HFFc6 (cell line): ENCODE data around the gene UBE2G1. TPM values are rescaled to one million over a fixed set of nuclear protein-coding genes. Genes with fewer than 3 reads are reported as not detected.

ENCODE experiments used
- total RNA-seq, 6 experiments: library from RNA; stranded (reverse); fragmentation: NEBNext Ultra II Directional; extraction: Animal tissue kit (Norgen Biotek cat#: 25700); gene quantifications; 2 replicates in 1 of 6; 3 replicates in 5 of 6; pipeline ENCODE4 v1.2.3, GENCODE V29; 2021

Gene UBE2G1
- total RNA-seq, 6 experiments from 2014 or later, result 56.3 to 73.1 (median 62.6) TPM

Other genes with a start within 250 kb of the UBE2G1 start
- gene ZZEF1, start 223.6 kb downstream of the UBE2G1 start, total RNA-seq, result 10 to 100 TPM; 19.3 to 26.6 (median 23.1) TPM
- 10 to 100 TPM; 12.5 to 22.2 (median 13.1) TPM for gene CYB5D2, start 223.5 kb downstream of the UBE2G1 start, total RNA-seq
- gene ANKFY1, start 102.7 kb downstream of the UBE2G1 start, total RNA-seq, result 10 to 100 TPM; 37.1 to 45.1 (median 40.7) TPM
- gene SPNS3, start 67.3 kb upstream of the UBE2G1 start, total RNA-seq, result not detected
- not detected for gene SPNS2, start 132.2 kb upstream of the UBE2G1 start, total RNA-seq
- 10 to 100 TPM; 65.9 to 80.8 (median 71.8) TPM for gene MYBBP1A, start 188.7 kb upstream of the UBE2G1 start, total RNA-seq
- gene GGT6, start 193.9 kb upstream of the UBE2G1 start, total RNA-seq, result not detected
- gene SMTNL2, start 217.9 kb upstream of the UBE2G1 start, total RNA-seq, result not detected